Kidney (tissue), 14 donors: ENCODE measurements around the gene TRIO. TPM values are rescaled to one million over a fixed set of nuclear protein-coding genes. Genes with fewer than 3 reads are reported as not detected.

Experiments used
- DNase-seq, 5 donors: peaks; one replicate each; pipeline ENCODE4 v3.0.0-alpha.2; 2013 to 2020
- FAIRE-seq: peaks from 2 replicates; lab custom pipeline; 2012; peaks lifted over from hg19 to GRCh38; lab: Jason Lieb, UNC
- H3K27ac ChIP-seq, 2 donors: one replicate each; pipeline ENCODE4 v1.7.0; 2013; ENCODE audit warnings: low read depth in 2 of 2, low read length in 2 of 2, inconsistent platforms in 1 of 2
- H3K27me3 ChIP-seq: one replicate; pipeline ENCODE4 v1.7.1; 2013; ENCODE audit warnings: low read length, inconsistent platforms; ENCODE audit not compliant: control insufficient read depth, insufficient read depth
- H3K36me3 ChIP-seq, 3 donors: one replicate each; pipeline versions ENCODE4 v1.7.0 to v1.7.1; 2013; ENCODE audit warnings: low read length in 3 of 3, control low read depth in 1 of 3, inconsistent platforms in 1 of 3; ENCODE audit not compliant: insufficient read depth in 3 of 3, control insufficient read depth in 2 of 3
- H3K4me1 ChIP-seq, 3 donors: one replicate each; pipeline versions ENCODE4 v1.7.0 to v1.7.1; 2013; ENCODE audit warnings: low read length in 3 of 3, inconsistent platforms in 1 of 3, low read depth in 1 of 3; ENCODE audit not compliant: control insufficient read depth in 2 of 3, insufficient read depth in 2 of 3
- H3K4me3 ChIP-seq, 3 donors: one replicate each; pipeline versions ENCODE4 v1.7.0 to v1.8.1; 2013; ENCODE audit warnings: low read length in 3 of 3, control low read depth in 1 of 3, inconsistent platforms in 1 of 3
- H3K9ac ChIP-seq, 3 donors: one replicate each; pipeline versions ENCODE4 v1.7.0 to v1.7.1; 2013; ENCODE audit warnings: low read length in 3 of 3, control low read depth in 1 of 3, inconsistent platforms in 1 of 3
- H3K9me3 ChIP-seq, 3 donors: one replicate each; pipeline versions ENCODE4 v1.7.0 to v1.7.1; 2013; ENCODE audit warnings: low read length in 3 of 3, control low read depth in 1 of 3, inconsistent platforms in 1 of 3; ENCODE audit not compliant: control insufficient read depth in 2 of 3, insufficient read depth in 1 of 3
- CTCF ChIP-seq: IDR thresholded peaks from 3 replicates; pipeline ENCODE4 v1.5.1; 2012; ENCODE audit warnings: mild to moderate bottlenecking, moderate library complexity, borderline replicate concordance; ENCODE audit not compliant: insufficient read depth; ENCODE audit errors: extremely low read depth
- intact Hi-C: fragments of 100-400 bp; cut with DNase I; formaldehyde crosslinking; loops from one replicate; pipeline ENCODE4 v1.11.1; 2022
- polyA plus RNA-seq: library from polyadenylated mRNA; stranded (reverse); fragments of 350-450 nt; fragmentation: Illumina TruSeq; extraction: RNeasy Lipid Tissue Mini Kit (QIAGEN cat#74804); gene quantifications from one replicate; pipeline ENCODE4 v1.2.3, GENCODE V29; 2014; ENCODE audit warnings: low read depth, low replicate concordance; ENCODE audit not compliant: insufficient read depth
- total RNA-seq: library from RNA; stranded (reverse); fragmentation: NEBNext Ultra II Directional; extraction: Animal tissue kit (Norgen Biotek cat#: 25700); gene quantifications from one replicate; pipeline ENCODE4 v1.2.1, GENCODE V29; 2021
- donor health status: control.
- donor health status: control.
- donor health status: control.
- donor health status: control.
- donor health status: control.
- donor health status: DM: yes; HTN: yes; CAD: no.
- donor health status: Normal renal cell carcinoma (clear cell type).

Gene TRIO
- total and polyA plus RNA-seq, 2 donors from 2014 or later = 9.5 to 149 TPM

- no peaks in the 10 kb centered on the region for H3K36me3 ChIP-seq
- no peak for DNase-seq
- peak overlapping the region in 1 of 2 donors; percentile 49 for H3K27ac ChIP-seq
- no peak overlapping the region for H3K4me3 ChIP-seq
- H3K9ac ChIP-seq = no peak overlapping the region
- peaks cover 5 to 12% (median 5%) of the 10 kb centered on the region in 3 donors for H3K4me1 ChIP-seq
- H3K27me3 ChIP-seq = no peaks in the 10 kb centered on the region
- FAIRE-seq = no peak
- intact Hi-C loops = no loop called here
- TF ChIP-seq CTCF = no peak
- no peaks in the 10 kb centered on the region for H3K9me3 ChIP-seq
These were observed 306.9 kb downstream of the TRIO start for GRCh38 chr5:14450018-14450524.

DNA sequence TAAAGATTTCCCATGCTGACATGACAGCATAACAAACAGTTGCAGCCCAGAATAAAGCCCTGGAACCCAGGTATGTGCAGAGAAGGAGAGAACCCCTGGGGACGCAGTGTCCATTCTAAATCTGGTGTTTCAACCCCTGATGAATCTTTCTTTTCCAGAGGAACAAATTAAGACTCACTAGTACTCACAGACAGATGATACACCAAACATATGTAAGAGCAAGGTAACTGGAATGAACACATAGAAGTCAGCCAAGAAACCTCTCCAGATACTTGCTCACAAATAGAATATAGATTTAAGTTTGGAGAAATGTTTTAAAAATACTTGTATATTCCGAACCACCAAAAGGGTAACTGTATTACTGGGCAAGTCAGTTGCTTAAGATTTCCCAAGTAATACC lies 307.6 kb downstream of the TRIO start:
- H3K4me3 ChIP-seq = no peak overlapping the region
- H3K4me1 ChIP-seq = peaks cover 5 to 12% (median 5%) of the 10 kb centered on the region in 3 donors
- intact Hi-C loops = no loop called here
- H3K27ac ChIP-seq = no peak overlapping the region
- H3K9me3 ChIP-seq = no peaks in the 10 kb centered on the region
- H3K27me3 ChIP-seq = no peaks in the 10 kb centered on the region
- no peak overlapping the region for H3K9ac ChIP-seq
- FAIRE-seq (no peak), DNase-seq (no peak)
- H3K36me3 ChIP-seq = no peaks in the 10 kb centered on the region
- no peak for TF ChIP-seq CTCF

GRCh38 chr5:14451871-14452270 lies 308.7 kb downstream of the TRIO start:
- no peak overlapping the region for H3K27ac ChIP-seq
- intact Hi-C loops = no loop called here
- H3K9ac ChIP-seq = no peak overlapping the region
- DNase-seq (no peak), FAIRE-seq (no peak)
- peaks cover 5 to 12% (median 5%) of the 10 kb centered on the region in 3 donors for H3K4me1 ChIP-seq
- TF ChIP-seq CTCF = no peak
- no peak overlapping the region for H3K4me3 ChIP-seq
- no peaks in the 10 kb centered on the region for H3K9me3 ChIP-seq
- no peaks in the 10 kb centered on the region for H3K36me3 ChIP-seq
- H3K27me3 ChIP-seq = no peaks in the 10 kb centered on the region
